T-helper 22 cell (primary cell): ENCODE data around the gene MARCHF3.
"Not testable (repeated sequence)": the region's sequence is repeated elsewhere in the genome, so short reads cannot be mapped to it uniquely, and the experiment has no call there.

Experiments used
- DNase-seq: peaks from one replicate; pipeline ENCODE4 v3.0.0-alpha.2; 2020; ENCODE audit warnings: low read depth

The MARCHF3 gene

GRCh38 chr5:126917918-126918614, 112.3 kb downstream of the MARCHF3 start:
- DNase-seq: no peak

DNA sequence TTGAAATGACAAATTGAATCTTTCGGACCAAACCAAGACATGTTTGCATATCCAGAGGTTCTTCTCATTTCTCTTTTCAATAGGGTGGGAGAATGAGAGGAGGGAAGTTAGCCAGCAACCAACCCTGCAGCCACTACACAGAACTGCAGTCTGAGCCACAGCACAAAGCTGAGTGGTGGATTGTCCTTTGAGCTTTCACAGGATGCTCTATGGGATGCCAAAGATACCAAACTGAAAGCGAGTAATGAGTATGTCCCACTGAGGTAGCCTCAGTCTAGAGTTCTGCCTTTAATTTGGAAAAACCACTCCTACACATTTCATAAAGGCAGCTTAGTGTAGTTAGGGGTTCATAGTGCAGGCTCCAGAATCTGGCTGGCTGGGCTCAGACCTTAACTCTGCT, 114.9 kb downstream of the MARCHF3 start:
- DNase-seq: no peak

GRCh38 chr5:126914801-126915436, 115.4 kb downstream of the MARCHF3 start:
- DNase-seq: no peak

GRCh38 chr5:126912616-126913200, 117.7 kb downstream of the MARCHF3 start:
- no peak for DNase-seq

- DNase-seq: no peak
Measured at GRCh38 chr5:126911986-126912385, 118.4 kb downstream of the MARCHF3 start.

- no peak for DNase-seq
Measured at GRCh38 chr5:126909856-126910255, 120.5 kb downstream of the MARCHF3 start.

DNA sequence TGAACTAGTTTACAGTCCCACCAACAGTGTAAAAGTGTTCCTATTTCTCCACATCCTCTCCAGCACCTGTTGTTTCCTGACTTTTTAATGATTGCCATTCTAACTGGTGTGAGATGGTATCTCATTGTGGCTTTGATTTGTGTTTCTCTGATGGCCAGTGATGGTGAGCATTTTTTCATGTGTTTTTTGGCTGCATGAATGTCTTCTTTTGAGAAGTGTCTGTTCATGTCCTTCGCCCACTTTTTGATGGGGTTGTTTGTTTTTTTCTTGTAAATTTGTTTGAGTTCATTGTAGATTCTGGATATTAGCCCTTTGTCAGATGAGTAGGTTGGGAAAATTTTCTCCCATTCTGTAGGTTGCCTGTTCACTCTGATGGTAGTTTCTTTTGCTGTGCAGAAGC, 126.0 kb downstream of the MARCHF3 start:
- not testable (repeated sequence) for DNase-seq

- no peak for DNase-seq
Measured at GRCh38 chr5:126900796-126901195, 129.6 kb downstream of the MARCHF3 start.

DNA sequence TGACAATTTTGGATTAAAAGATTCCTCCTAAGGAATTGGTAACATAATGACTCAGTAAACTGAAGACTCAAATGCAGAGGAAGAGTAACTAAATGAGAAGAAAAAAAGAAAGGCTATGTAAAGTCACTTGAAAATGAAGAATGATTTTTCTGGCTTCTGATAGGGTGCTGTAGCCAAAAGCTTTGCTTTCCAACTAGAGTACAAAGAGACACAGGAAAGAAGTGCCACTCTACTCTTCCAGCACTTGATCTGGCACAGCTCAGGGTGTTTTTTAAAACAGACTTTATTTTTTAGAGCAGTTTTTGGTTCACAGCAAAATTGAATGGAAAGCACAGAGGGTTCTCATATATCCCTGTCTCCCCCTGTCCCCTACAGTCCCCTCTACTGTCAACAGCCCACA, 130.9 kb downstream of the MARCHF3 start:
- no peak for DNase-seq

- no peak for DNase-seq
Measured at GRCh38 chr5:126897851-126898630, 132.3 kb downstream of the MARCHF3 start.

DNA sequence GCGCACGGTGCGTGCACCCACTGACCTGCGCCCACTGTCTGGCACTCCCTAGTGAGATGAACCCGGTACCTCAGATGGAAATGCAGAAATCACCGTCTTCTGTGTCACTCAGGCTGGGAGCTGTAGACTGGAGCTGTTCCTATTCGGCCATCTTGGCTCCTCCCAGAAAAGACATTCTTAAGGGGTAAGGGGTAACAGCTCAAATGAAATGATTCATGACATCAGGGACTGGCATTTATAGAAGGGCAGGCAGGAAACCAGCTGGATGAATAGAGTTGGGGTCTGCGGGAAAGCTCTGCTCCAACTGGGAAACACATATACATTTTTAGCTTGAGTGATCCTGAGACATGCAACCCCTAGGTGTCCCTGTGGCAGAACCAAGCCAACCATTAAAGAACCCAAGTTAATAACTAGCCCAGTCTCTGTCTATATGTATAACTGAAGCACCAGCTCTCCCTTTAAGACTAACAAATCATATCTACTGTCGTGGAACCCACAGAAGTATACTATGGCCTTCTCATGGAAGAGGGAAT, 134.1 kb downstream of the MARCHF3 start:
- DNase-seq: no peak

DNA sequence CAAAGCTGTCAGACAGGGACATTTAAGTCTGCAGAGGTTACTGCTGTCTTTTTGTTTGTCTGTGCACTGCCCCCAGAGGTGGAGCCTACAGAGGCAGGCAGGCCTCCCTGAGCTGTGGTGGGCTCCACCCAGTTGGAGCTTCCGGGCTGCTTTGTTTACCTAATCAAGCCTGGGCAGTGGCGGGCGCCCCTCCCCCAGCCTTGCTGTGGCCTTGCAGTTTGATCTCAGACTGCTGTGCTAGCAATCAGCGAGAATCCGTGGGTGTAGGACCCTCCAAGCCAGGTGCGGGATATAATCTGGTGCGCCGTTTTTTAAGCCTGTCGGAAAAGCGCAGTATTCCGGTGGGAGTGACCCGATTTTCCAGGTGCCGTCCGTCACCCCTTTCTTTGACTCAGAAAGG, 134.6 kb downstream of the MARCHF3 start:
- DNase-seq: not testable (repeated sequence)

GRCh38 chr5:126890414-126890813, 139.9 kb downstream of the MARCHF3 start:
- DNase-seq: not testable (repeated sequence)

DNA sequence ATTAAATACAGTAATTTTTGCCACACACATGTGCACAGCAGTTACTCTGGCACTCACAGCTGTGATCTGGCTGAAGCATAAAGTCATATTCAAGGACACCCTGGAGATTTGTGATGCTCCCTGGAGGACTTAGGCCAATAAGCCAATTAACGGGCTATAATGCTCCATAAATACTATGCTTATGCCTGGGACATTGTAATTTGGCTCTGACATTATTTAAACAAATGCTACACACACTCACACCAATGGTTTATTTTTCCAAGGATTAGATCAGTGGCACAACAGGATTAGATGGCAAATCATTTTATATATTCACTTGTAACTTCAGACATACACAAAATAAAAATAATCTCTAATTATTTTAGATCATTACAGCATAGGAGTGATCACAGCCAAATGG, 142.2 kb downstream of the MARCHF3 start:
- no peak for DNase-seq

DNA sequence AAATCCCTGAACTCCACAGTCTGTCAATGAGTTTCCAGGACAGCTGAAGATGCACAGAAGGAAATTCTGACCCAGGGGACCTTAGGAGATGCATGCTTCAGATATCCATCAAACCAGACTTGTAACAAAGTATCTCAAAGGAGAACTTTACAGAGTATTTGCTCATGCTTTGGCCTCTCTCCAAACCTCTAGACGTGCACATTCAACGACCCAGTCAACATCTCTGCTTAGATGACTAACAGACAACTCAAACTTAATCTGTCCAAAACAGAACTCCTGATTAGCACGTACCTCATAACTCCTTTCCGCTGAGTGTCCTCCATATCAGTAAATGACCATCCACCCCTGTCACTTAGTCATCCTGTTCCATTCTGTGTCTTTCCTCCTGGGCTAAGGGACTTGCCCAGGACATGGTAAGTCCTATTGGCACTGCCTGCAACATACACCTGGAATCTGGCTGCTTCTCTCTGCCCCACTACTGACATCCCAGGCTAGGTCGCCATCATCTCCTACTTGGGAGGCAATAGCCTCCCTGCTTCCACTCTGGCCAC, 146.0 kb downstream of the MARCHF3 start:
- no peak for DNase-seq

GRCh38 chr5:126883564-126884245, 146.7 kb downstream of the MARCHF3 start:
- DNase-seq: no peak

GRCh38 chr5:126881821-126882600, 148.3 kb downstream of the MARCHF3 start:
- DNase-seq: no peak

- DNase-seq: no peak
Measured at GRCh38 chr5:126878634-126879033, 151.7 kb downstream of the MARCHF3 start.

DNA sequence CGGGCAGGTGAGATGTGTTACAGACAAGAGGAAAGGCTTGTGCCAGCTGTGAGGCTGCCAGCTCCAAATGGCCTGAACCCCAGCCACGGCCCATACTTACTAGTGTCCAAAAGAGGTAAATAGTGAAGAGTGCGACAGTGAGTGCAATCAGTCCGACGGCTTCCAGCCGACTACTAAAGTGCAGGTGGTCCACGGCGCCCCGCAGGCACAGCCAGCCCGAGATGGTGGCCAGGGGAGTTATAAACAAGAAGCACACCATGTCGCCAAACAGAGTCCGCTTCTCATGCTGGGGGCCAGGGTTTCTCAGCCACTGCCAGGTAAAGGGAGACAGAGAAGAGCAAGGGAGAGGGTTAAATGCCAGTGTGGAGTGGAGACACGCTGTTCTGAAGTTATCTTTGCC, 152.3 kb downstream of the MARCHF3 start:
- no peak for DNase-seq

- DNase-seq: no peak
Measured at GRCh38 chr5:126877602-126878001, 152.8 kb downstream of the MARCHF3 start.

GRCh38 chr5:126875303-126875785, 155.0 kb downstream of the MARCHF3 start:
- no peak for DNase-seq
